C4-2B (cell line): ENCODE measurements around the gene ALDH1L1.

Experiments used
- H3K27ac ChIP-seq: fragments of 450-650 bp; 2 replicates; pipeline ENCODE4 v1.5.1; 2017
- ZFX ChIP-seq: fragments of 450-650 bp; IDR thresholded peaks from 2 replicates; pipeline ENCODE4 v1.6.1; 2017
- TF ChIP-seq, protein P1 (sequence below): fragments of 450-650 bp; conservative IDR thresholded peaks from 2 replicates; pipeline ENCODE4 v1.5.1; 2017; ENCODE audit warnings: mild to moderate bottlenecking

ALDH1L1 gene

DNA sequence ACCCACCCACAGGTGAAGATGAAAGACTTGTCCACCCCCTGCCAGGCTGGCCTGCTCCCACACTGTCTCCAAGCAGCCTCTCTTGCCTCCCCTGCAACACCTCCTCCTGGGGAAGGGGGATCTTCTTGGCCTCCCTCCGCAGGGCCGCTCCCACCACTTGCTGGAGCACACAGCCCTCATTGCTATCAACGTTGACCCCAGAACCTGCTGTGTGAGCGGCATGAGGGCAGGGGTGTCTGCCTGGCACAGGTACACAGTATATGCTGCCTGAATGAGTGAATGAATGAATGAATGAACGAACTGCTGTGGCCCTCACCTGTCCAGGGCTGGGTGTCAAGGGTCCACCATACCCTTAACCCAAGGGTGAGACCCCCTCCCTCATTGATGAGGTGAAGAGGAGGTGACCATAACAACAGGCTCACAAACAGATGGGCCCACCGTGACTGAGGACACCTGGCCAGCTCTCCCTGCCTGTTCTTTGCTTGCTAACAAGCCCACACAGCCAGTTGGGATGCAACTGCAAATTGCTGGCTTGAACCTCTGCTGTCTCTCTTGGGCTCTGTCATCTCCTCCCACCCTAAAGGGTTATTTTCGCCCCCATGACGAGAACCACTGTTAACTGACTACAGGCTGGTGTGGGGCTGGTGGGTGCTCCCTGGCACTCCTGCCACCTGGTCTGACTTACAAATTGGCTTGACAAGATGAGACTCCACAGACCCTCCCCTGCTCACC is 118.9 kb downstream of the ALDH1L1 start:
- no peak overlapping the region for H3K27ac ChIP-seq
- TF ChIP-seq, protein P1, sequence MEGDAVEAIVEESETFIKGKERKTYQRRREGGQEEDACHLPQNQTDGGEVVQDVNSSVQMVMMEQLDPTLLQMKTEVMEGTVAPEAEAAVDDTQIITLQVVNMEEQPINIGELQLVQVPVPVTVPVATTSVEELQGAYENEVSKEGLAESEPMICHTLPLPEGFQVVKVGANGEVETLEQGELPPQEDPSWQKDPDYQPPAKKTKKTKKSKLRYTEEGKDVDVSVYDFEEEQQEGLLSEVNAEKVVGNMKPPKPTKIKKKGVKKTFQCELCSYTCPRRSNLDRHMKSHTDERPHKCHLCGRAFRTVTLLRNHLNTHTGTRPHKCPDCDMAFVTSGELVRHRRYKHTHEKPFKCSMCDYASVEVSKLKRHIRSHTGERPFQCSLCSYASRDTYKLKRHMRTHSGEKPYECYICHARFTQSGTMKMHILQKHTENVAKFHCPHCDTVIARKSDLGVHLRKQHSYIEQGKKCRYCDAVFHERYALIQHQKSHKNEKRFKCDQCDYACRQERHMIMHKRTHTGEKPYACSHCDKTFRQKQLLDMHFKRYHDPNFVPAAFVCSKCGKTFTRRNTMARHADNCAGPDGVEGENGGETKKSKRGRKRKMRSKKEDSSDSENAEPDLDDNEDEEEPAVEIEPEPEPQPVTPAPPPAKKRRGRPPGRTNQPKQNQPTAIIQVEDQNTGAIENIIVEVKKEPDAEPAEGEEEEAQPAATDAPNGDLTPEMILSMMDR, result no peak
- TF ChIP-seq ZFX, result no peak

DNA sequence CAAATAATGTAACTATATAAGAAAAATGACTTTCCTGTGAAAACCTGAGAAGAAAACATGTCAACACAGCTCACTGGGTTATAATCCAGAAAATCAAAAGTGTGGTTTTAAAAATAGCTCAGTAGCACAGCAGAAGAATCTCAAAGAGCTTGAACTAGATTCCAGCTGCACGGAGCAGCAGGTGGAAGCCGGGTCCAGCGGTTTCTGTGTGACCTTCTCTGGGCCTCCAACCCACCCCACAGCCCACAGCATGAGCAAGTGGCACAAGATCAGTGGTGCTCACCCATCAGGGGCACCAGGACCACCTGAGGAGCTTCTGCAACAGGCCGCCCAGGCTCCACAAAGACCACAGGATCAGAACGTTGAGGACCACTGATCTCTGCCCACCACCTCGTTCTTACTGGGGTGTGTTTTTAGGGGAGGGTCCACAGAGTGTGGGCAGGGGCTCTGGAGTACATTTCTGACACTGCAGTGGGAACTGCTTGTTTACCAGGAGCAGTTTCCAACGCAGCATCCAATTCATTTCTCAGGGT is 119.7 kb downstream of the ALDH1L1 start:
- no peak for TF ChIP-seq ZFX
- TF ChIP-seq, protein P1, result no peak
- H3K27ac ChIP-seq, result no peak overlapping the region

- no peak overlapping the region for H3K27ac ChIP-seq
- TF ChIP-seq, protein P1, result no peak
- no peak for TF ChIP-seq ZFX
Measured at GRCh38 chr3:126058666-126059065, 121.7 kb downstream of the ALDH1L1 start.

- no peak for TF ChIP-seq ZFX
- TF ChIP-seq, protein P1, result no peak
- H3K27ac ChIP-seq, result no peak overlapping the region
Measured at GRCh38 chr3:126057936-126058335, 122.5 kb downstream of the ALDH1L1 start.

DNA sequence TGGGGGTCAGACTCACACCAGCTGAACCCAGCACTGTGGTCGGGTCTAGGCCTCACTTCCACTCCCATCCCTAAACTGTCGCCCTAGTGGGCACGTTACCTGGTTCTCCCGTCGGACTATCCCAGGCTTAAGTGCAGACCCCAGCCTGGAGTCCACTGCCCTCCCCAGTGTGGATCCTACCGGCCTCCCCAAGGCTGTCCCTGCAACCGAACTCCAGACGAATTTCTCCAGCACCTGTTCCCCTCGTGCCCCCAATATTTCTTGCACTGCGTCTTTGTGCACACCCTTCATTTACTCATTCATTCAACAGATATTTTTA is 122.9 kb downstream of the ALDH1L1 start:
- H3K27ac ChIP-seq, result no peak overlapping the region
- TF ChIP-seq, protein P1, result no peak
- TF ChIP-seq ZFX, result no peak

- no peak for TF ChIP-seq ZFX
- TF ChIP-seq, protein P1, result no peak
- H3K27ac ChIP-seq, result no peak overlapping the region
Measured at GRCh38 chr3:126056681-126057500, 123.5 kb downstream of the ALDH1L1 start.

DNA sequence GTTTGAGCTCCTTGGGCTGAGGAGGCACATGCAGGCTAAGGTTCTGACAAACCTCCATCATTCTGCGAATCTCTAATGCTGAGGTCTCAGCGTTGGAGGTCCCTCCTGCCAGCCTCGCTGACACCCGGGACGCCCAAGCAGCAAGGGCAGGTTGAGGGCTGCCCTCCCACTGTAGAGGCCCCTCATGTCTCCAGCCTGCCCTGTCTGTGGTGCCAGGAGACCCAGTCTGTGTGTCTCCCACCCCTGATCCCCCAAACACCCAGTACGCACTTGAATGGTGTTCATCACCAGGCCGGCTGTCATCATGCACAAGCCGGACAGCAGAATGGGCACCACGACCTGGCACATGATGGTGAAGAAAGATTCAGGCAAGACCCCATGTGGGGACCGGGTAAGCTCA is 124.3 kb downstream of the ALDH1L1 start:
- TF ChIP-seq ZFX, result no peak
- TF ChIP-seq, protein P1, result no peak
- no peak overlapping the region for H3K27ac ChIP-seq
